ELF-1 (cell line): ENCODE data around the gene ANKS1B.
"Not testable (repeated sequence)": the region's sequence is repeated elsewhere in the genome, so short reads cannot be mapped to it uniquely, and the experiment has no call there.

Experiments
- DNase-seq: peaks from one replicate; pipeline ENCODE4 v3.0.0-alpha.2; 2016; ENCODE audit warnings: low read depth, low spot score

The ANKS1B gene

GRCh38 chr12:99383258-99383657 is 601.5 kb downstream of the ANKS1B start:
- no peak for DNase-seq

- DNase-seq: no peak
These were observed 602.7 kb downstream of the ANKS1B start for GRCh38 chr12:99381992-99382391.

GRCh38 chr12:99380701-99381100 is 604.0 kb downstream of the ANKS1B start:
- DNase-seq: no peak

GRCh38 chr12:99374023-99374422 is 610.7 kb downstream of the ANKS1B start:
- DNase-seq: no peak

GRCh38 chr12:99372257-99372920 is 612.3 kb downstream of the ANKS1B start:
- DNase-seq: no peak

DNA sequence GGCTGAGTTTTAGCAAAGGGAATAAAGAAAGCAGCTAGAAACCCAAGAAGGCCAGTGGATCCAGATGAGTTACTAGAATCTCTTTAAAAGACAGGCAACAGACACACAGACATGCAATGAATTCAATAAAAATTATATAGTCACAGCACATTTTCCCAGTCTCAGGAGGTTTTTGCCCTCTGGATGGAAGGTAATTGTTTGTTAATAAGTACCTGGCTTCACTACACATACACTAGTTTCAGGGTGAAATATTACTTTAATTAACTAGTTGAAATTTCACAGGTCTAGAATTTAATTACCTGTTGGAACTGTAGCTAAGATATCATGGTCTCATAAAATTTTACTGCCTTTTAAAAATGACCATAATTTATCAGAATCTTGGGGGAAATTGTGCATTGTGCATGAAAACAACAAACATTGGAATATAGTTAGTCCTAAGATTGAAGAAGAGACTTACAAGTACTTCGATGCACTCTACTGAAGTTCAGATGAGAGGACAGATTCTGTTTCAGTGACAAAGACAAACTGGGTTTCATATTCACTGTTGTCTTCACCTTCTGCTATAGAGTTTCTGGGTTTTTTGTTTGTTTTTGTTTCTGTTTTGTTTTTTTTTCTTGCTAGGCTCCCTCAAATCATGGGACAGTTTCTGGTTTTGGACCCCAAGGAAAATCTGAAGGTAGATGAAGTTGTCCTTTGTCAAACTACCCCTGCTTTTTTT is 614.2 kb downstream of the ANKS1B start:
- no peak for DNase-seq

GRCh38 chr12:99367181-99367580 is 617.6 kb downstream of the ANKS1B start:
- DNase-seq: no peak

DNA sequence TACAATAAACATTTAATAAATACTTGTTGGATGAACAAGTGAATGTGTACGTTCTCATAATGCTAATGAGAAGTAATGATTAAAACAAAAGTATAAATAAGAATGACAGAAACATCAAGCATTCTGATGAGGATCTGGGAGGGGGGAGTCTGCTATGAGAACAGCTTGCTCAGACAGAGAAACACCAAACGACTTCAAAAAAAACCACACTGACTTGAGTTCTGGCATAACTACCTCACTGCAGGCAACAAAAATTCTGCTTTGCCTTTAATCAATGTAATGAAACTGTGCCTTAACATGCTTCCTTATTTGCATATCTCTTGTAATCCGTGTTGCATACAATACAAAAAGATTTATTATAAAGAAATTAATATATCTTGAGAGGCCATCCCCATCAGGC is 632.5 kb downstream of the ANKS1B start:
- DNase-seq: no peak

- DNase-seq: no peak
These were observed 640.8 kb downstream of the ANKS1B start for GRCh38 chr12:99343960-99344359.

- no peak for DNase-seq
These were observed 645.1 kb downstream of the ANKS1B start for GRCh38 chr12:99339663-99340062.

DNA sequence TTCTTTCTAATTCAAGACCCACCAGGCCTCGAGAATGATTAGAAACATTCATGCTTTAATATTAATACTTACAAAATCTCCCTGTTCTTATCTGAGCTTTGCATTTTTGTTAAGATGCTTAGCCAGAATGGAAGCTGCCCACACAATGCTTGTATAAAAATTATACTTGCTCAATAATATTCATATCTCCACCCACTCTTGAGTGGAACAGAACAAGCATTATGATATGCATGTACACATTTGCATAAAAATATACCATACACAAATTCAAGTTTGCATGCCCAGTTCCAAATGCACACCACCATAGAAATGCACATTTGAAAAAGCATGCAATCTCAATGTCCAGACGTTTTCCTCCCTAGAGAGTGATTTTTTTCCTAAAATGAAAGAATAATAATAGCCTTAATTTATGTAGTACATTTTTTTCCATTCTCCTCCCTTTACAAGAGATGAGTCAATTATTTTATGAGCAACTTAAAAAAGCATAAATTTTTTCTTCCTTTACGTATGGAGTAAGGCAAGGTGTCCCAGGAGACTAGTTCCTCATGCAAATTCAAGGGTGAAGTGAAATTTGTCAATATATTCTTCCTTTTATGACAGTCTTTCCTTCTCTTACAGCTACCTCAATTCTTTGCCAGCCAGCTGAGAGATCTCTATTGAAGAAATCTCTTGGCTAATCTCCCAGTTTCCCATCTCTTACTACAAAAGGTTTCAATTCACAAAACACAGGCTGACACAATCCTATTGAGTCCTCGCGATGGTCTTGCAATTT is 650.3 kb downstream of the ANKS1B start:
- no peak for DNase-seq

- DNase-seq: no peak
These were observed 651.7 kb downstream of the ANKS1B start for GRCh38 chr12:99332936-99333591.

- no peak for DNase-seq
These were observed 654.5 kb downstream of the ANKS1B start for GRCh38 chr12:99330216-99330615.

DNA sequence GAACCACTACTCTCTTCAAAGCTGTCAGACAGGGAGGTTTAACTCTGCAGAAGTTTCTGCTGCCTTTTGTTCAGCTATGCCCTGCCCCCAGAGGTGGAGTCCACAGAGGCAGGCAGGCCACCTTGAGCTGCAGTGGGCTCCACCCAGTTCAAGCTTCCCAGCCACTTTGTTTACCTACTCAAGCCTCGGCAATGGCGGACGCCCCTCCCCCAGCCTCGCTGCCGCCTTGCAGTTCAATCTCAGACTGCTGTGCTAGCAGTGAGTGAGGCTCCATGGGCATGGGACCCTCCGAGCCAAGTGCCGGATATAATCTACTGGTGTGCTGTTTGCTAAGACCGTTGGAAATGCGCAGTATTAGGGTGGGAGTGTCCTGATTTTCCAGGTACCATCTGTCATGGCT is 663.5 kb downstream of the ANKS1B start:
- DNase-seq: not testable (repeated sequence)

- DNase-seq: no peak
These were observed 673.4 kb downstream of the ANKS1B start for GRCh38 chr12:99311373-99311772.

GRCh38 chr12:99309812-99310211 is 674.9 kb downstream of the ANKS1B start:
- DNase-seq: no peak

- DNase-seq: no peak
These were observed 681.9 kb downstream of the ANKS1B start for GRCh38 chr12:99302874-99303273.

DNA sequence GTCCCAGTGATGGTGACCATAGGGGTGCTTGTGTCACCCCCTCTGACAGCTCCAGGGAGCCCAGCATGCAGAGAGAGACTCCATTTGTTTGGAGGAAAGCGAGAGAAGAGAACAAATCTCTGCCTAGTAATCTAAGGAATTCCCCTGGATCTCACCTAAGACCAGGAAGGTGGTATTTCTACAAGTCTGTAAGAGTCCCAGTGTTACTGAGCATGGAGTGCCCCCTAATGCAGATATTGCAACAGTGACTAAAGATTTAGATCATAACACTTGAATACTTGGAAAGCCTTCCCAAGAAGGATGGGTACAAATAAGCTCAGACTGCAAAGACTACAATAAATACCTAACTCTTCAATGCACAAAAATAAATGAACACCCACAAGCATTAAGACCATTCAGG is 697.6 kb downstream of the ANKS1B start:
- no peak for DNase-seq

DNA sequence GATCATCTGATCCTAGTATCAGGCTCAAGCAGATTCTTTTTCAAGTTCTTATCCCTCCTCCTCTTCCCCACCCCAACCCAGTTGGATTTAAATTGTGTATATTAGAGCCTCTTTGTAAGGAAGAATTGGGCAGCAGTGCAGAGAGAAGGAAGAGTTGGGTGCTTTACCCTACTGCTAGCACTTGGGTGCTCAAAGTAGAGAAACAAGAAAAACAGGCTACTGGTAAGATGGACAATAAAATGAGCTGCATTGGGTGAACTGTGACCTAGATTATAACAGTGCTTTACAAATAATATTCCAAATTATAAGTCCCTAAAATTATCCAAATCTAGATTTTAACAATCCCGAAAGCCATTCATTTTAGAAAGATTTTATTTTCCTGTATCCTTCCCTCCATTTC is 700.6 kb downstream of the ANKS1B start:
- no peak for DNase-seq

- no peak for DNase-seq
These were observed 702.1 kb downstream of the ANKS1B start for GRCh38 chr12:99282624-99283023.

- no peak for DNase-seq
These were observed 702.6 kb downstream of the ANKS1B start for GRCh38 chr12:99282086-99282485.

DNA sequence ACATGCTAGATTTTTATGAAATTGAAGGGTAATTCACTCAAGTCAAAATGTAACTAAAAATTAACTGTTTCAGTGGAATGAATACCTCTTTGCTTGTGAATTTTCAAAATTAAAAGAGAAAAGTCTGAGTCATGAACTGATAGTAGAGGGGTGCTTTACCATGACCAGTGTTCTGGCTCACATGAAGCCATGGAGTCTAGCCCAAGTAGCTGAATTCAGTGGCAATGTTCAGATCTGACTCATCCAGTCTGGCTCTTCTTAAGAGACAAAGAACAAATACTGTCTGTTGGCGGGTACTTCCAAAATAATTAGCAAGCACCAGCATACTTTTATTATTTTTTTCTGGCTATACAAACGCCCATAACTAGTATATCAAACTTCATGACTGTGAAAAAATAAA is 703.5 kb downstream of the ANKS1B start:
- no peak for DNase-seq
